CD4-positive, alpha-beta T cell treated with Interleukin-15 for 1 hour (primary cell): Measurements from ENCODE around the gene RUNX2.

Experiments
- DNase-seq: peaks from one replicate; pipeline ENCODE4 v3.0.0-alpha.2; 2020

RUNX2 gene

GRCh38 chr6:45633272-45633908 is 305.3 kb downstream of the RUNX2 start:
- no peak for DNase-seq

- DNase-seq, result no peak
These were observed 306.1 kb downstream of the RUNX2 start for GRCh38 chr6:45634231-45634630.

- DNase-seq, result no peak
These were observed 307.2 kb downstream of the RUNX2 start for GRCh38 chr6:45635284-45635867.

- DNase-seq, result no peak
These were observed 308.9 kb downstream of the RUNX2 start for GRCh38 chr6:45637056-45637455.

DNA sequence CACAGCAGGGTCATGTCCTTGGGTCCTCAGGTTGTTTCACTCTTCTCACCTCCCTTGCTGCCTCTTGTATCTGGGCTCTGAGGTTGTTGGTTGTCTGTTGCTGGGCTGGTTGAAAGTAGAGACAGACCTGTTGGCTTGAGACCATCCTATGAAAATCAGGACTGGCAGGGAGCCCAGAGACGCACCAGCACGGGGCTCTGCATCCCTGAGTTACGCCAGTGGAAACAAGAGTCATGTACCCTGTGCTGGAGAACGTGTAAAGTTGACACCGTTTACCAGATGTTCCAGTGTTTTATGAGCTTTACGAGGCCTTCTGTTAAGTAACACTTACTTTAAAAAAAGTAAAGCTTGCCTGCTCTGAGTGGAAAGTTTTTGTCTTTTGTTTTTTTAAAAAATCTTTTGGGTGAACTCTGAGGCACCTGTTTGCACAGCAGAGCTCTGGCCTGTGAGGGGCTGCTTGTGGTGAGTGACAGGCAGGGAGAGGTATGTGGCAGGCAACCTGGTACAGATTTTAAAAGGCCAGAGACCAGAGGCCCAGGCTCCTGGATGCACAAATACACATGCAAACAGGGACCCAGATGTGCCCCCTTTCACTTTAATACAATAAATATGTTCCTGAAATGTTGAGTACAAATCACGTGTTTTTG is 309.6 kb downstream of the RUNX2 start:
- no peak for DNase-seq

GRCh38 chr6:45640081-45640491 is 312.0 kb downstream of the RUNX2 start:
- no peak for DNase-seq

- no peak for DNase-seq
These were observed 312.7 kb downstream of the RUNX2 start for GRCh38 chr6:45640811-45641210.

DNA sequence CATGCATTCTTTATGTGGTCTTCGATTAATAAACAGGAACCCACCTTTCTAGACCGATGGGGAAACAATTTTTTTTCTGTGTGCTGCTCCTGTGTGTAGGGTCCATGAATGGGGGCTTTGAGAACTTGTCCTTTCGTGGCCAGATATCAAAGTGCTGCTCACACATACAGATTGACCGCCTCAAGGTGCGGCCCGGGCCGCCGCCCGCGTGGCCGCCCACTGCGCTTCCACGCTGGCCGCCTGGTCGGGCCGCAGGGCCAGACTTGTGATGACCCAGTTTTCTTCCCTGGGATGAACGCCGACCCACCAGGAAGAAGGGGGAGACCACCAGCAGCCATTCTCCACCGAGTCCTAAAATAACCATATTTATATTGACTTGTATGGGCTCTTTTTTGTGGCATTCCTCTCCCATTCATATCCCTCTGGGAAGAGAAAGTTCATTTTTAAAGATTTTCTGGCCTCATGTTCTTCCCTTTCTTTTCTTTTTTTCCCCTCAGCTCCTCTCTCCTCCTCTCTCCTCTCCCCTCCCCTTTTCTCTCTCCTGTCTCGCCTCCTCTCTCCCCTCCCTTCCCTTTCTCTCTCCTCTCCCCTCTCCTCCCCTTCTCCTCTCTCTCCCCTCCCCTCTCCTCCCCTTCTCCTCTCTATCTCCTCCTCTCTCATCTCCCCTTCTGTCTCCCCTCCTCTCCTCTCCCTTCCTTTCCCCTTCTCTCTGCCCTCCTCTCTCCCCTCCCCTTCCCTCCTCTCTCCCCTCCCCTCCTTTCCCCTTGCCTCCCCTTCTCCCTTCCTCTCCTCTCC is 314.4 kb downstream of the RUNX2 start:
- DNase-seq, result no peak

DNA sequence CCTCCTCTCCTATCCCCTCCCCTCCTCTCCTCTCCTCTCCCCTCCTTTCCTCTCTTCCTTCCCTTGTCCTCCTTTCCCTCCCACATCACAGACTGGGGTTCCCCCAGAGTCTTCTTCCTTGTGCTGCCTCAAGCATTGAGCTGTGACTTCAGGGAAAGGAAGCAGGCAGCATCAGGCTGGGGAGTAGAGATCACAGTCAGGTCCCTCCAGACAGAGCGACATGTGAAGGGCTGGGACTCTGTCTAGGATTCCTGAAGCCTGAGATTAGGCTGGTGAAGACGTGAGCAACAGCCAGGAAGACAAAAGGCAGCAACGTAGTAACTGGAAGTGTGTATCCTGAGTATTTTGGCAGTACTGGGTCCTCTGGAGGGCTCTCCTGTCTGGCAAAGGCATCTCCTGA is 315.0 kb downstream of the RUNX2 start:
- DNase-seq, result no peak

- no peak for DNase-seq
These were observed 316.6 kb downstream of the RUNX2 start for GRCh38 chr6:45644720-45645119.

DNA sequence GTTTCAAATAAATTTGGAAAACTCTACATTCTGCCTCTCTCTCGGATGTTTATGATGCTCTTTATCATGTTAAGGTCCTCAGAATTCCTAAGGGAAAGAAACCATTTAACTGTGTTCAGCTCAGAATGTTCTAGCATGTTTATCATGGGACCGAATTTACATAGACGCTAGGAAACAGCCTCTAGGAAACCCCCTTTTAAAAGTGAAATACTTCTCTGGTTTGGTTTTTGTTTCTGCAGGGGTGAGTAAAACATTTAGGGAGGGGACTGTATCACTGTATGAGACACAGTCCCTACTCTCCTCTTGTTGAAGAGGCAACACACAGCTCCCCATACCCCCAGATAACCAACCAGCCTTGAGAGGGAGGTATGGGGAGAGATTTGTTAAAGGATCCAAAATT is 317.2 kb downstream of the RUNX2 start:
- DNase-seq, result no peak

DNA sequence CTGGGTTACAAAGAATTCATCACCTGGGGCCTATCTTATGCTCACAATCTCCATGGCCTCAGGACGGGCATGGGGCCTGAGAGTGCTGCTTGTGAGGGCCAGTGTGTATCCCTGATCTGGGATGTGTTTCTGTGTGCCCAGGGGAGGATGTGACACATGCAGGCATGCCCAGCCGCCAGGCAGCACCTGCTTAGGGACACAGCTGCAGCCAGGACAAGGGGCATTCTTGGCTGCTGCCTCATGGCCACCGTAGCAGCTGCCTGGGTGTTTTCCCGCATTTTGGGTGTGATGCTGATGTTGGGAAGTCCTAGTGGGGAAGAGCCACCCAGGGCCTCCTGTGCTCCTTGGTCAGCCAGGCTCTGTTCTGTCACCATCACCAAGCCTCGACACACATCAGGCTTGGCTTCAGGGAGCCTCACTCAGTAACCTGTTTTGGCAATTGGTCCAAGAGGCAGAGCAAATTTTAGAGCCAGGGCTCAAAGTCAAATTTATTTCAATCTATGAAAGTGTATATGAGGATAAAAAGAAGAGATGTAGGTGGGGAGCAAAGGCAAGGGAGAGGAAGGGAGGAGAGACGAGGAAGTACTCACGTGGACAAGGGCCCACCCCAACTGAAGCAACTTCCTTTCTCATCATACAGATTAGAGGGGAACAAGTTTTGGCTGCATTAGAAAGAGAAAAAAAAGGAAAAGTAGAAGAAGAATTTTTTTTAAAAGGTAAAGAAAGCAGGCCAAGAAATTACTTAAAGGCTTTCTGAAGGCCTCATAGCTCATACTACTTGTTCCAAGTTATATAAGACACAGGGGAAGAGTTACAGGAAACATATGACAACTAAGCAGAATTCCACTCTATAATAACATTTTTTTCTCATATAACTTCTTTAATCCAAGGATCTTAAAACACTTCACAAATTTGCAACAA is 319.5 kb downstream of the RUNX2 start:
- no peak for DNase-seq

GRCh38 chr6:45648262-45648620 is 320.1 kb downstream of the RUNX2 start:
- no peak for DNase-seq

- no peak for DNase-seq
These were observed 322.5 kb downstream of the RUNX2 start for GRCh38 chr6:45650524-45651135.

- no peak for DNase-seq
These were observed 323.2 kb downstream of the RUNX2 start for GRCh38 chr6:45651301-45651700.

DNA sequence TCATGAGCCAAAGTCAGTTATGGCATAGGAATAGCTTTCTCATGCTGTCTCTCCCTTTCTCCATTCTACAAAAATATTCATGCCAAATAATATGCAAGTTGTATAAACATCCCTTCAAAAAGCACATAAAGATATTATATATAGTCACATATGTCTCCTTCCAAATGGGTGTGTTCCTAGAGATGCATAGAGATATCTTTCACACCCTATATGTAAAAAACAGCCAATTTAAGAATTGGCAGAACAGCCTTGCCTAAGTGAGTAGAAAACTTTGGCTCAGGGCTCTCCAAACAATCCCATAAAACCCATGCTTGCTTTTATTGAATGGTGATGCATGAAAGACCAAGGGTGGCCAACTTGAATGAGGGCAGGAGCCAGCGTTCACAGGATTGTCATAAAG is 324.3 kb downstream of the RUNX2 start:
- DNase-seq, result no peak

DNA sequence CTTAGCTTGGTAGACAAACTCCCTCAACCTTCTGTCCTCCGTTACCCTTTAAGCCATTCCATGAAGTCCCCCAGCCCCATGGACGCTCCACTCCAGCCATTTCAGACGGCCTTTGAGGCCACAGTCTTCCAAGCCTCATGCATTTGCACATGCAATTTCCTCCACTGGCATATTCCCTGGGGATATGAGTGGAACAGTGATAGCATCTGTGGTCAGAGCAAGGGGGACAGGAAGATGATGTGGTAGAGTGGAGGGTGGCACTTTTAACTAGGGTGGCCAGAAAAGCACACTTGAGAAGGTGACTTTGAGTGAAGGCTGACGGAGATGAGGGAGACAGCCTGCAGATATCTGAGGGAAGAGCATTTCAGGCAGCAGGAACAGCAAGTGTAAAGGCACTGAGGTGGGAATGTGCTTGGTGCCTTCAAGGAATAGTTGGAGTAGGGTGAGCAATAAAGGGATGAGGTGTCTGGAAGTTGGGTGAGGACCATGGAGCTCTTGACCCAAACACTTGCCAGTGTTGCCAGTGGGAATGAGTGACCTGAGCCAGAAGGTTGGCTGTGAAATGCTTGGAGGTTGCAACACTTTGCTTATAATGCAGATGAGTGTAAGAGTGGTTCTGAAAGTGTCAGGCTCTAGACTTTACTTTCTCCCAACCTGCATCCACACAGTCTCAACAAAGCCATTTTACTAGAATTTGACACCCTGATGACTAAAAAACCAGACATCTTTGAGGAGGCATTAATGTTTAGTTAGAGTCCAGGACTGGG is 325.2 kb downstream of the RUNX2 start:
- no peak for DNase-seq

DNA sequence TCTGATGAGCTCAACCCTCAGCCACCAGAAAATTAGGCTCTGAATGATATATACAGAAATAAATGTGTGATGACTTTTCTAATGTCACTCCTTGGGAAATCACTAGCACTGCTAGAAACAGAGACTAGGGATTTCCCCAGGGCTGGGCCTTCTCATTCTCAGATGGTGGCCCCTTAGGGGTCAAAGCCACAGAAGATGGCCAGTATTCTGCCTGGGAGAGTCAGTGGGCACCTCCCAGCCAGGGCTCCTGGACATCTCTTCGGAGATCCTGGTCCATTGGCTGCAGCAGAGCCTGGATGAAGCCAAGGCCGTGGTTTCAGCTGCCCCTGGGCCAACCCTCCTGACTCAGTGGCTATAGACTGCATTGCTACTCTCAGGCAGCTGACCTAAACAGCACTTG is 326.5 kb downstream of the RUNX2 start:
- no peak for DNase-seq

- no peak for DNase-seq
These were observed 327.8 kb downstream of the RUNX2 start for GRCh38 chr6:45655745-45656476.

- DNase-seq, result no peak
These were observed 329.1 kb downstream of the RUNX2 start for GRCh38 chr6:45657226-45657625.

DNA sequence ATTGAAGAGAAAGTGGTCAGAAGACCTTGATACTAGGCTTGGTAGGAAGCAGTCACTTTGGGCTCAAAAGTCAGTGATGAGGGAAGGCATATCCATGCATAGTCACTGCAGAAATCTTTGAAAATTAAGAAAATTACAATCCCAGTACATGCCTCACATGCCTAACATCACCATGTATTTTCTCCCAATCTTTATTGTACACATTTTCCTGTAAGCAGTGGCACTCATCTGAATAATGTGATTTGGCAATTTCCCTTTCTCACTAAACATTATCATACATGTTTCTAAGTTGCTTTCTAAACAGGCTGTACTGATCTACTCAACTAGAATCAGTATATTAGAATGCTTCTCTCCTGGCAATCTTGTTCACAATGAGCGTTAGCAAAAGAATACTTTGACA is 330.3 kb downstream of the RUNX2 start:
- no peak for DNase-seq
